H1 (cell line): ENCODE data around the gene TRIL. TPM values are rescaled to one million over a fixed set of nuclear protein-coding genes. Genes with fewer than 3 reads are reported as not detected.

Experiments
- CHD7 ChIP-seq: fragments of 300-600 bp; sonication (generic); IDR thresholded peaks from 2 replicates; pipeline ENCODE4 v1.7.1; 2012; ENCODE audit warnings: low read length, moderate library complexity, mild to moderate bottlenecking, inconsistent platforms; ENCODE audit not compliant: insufficient replicate concordance
- RAD21 ChIP-seq, 2 experiments: IDR thresholded peaks in 1 of 2; conservative IDR thresholded peaks in 1 of 2; 2 replicates each; pipeline ENCODE4 v1.6.1; 2011; ENCODE audit warnings: low read depth in 2 of 2, low read length in 2 of 2, improper control_type of control experiment in 1 of 2, inconsistent platforms in 1 of 2, mild to moderate bottlenecking in 1 of 2, moderate library complexity in 1 of 2
- polyA plus RNA-seq, 7 experiments: library from polyadenylated mRNA; depleted of rRNA in 3 of 7; stranded (reverse) in 5 of 7; unstranded in 2 of 7; fragments of >200 nt in 5 of 7; fragments of 200-250 nt in 2 of 7; gene quantifications; 1 replicate in 5 of 7; 2 replicates in 1 of 7; 4 replicates in 1 of 7; pipeline versions ENCODE4 v1.2.1 to v1.2.3, GENCODE V29; 2011 to 2013; ENCODE audit warnings: missing spikeins in 2 of 7, mixed read lengths in 2 of 7
- total RNA-seq: library from RNA; stranded (reverse); fragmentation: NEBNext Ultra II Directional; extraction: Animal tissue kit (Norgen Biotek cat#: 25700); gene quantifications from 2 replicates; pipeline ENCODE4 v1.2.1, GENCODE V29; 2021

Gene TRIL
- total and polyA plus RNA-seq, 2 of the 8 experiments (the other 6 are each of a cell fraction or from before 2014, with no cell fraction given): 3.9 to 5.5 TPM

- TF ChIP-seq CHD7: peak; percentile 37
- TF ChIP-seq RAD21 (IDR thresholded peaks at IDR 0.05 in 1 of 2, conservative IDR thresholded peaks at IDR 0.05 in 1 of 2; ENCODE audit: low read depth in 2 of 2, low read length in 2 of 2): no peak
Measured at GRCh38 chr7:28903730-28904577, 54.2 kb downstream of the TRIL start (continued).
